HepG2 (cell line): ENCODE results near the gene NCKAP1. TPM values are rescaled to one million over a fixed set of nuclear protein-coding genes. Genes with fewer than 3 reads are reported as not detected.

Source experiments
- FIP1L1 ChIP-seq: fragments of 200-400 bp; formaldehyde crosslinking; IDR thresholded peaks from 2 replicates; pipeline ENCODE4 v1.6.1; 2018; ENCODE audit warnings: low read depth, mild to moderate bottlenecking, low read length, moderate library complexity, borderline replicate concordance; ENCODE audit not compliant: insufficient read depth
- MAF1 ChIP-seq: sonication (generic); formaldehyde crosslinking; IDR thresholded peaks from 2 replicates; pipeline ENCODE4 v1.5.0; 2020; ENCODE audit warnings: missing genetic modification reagents, borderline replicate concordance
- NAIF1 ChIP-seq: sonication (generic); formaldehyde crosslinking; IDR thresholded peaks from 2 replicates; pipeline ENCODE4 v1.5.0; 2020; ENCODE audit warnings: mild to moderate bottlenecking, missing genetic modification reagents, borderline replicate concordance
- NFE2 ChIP-seq: sonication (generic); formaldehyde crosslinking; IDR thresholded peaks from 2 replicates; pipeline ENCODE4 v1.4.0; 2020; ENCODE audit warnings: missing genetic modification reagents
- PCBP2 ChIP-seq: fragments of 200-400 bp; formaldehyde crosslinking; optimal IDR thresholded peaks from 2 replicates; pipeline ENCODE3; 2018; ENCODE audit warnings: low read length, low read depth; ENCODE audit not compliant: poor library complexity, severe bottlenecking
- ZBTB10 ChIP-seq: sonication (generic); formaldehyde crosslinking; IDR thresholded peaks from 2 replicates; pipeline ENCODE4 v1.4.0; 2020; ENCODE audit warnings: missing genetic modification reagents, borderline replicate concordance
- ZNF136 ChIP-seq: sonication (generic); formaldehyde crosslinking; IDR thresholded peaks from 2 replicates; pipeline ENCODE4 v1.8.1; 2022; ENCODE audit warnings: low read depth, mild to moderate bottlenecking, moderate library complexity, missing genetic modification reagents
- ZNF335 ChIP-seq: sonication (generic); formaldehyde crosslinking; IDR thresholded peaks from 2 replicates; pipeline ENCODE4 v1.4.0; 2020; ENCODE audit warnings: missing genetic modification reagents
- ZNF468 ChIP-seq: sonication (generic); formaldehyde crosslinking; IDR thresholded peaks from 2 replicates; pipeline ENCODE4 v1.8.0; 2022; ENCODE audit warnings: mild to moderate bottlenecking, moderate library complexity, missing genetic modification reagents
- ZNF781 ChIP-seq: sonication (generic); formaldehyde crosslinking; IDR thresholded peaks from 2 replicates; pipeline ENCODE4 v1.5.1; 2020; ENCODE audit warnings: borderline replicate concordance, mild to moderate bottlenecking, missing genetic modification reagents; ENCODE audit errors: not compliant biosample characterization
- polyA plus RNA-seq, 8 experiments: library from polyadenylated mRNA; depleted of rRNA in 3 of 8; stranded (reverse) in 7 of 8; unstranded in 1 of 8; fragments of >200 nt; fragmentation: Illumina TruSeq in 4 of 8; extraction: Trizol in 4 of 8; gene quantifications; 2 replicates each; pipeline versions ENCODE4 v1.2.1 to v1.2.3, GENCODE V29; 2011 to 2016; ENCODE audit warnings: low read depth in 4 of 8, missing spikeins in 1 of 8, mixed read lengths in 1 of 8; ENCODE audit not compliant: insufficient read depth in 1 of 8
- total RNA-seq, 5 experiments: library from RNA; depleted of rRNA; stranded (reverse); fragments of >200 nt; fragmentation: Illumina TruSeq; extraction: Trizol; gene quantifications; 2 replicates each; pipeline ENCODE4 v1.2.3, GENCODE V29; 2016; ENCODE audit warnings: low read depth in 1 of 5
- TF ChIP-seq, protein P1 (sequence below): sonication (generic); formaldehyde crosslinking; IDR thresholded peaks from 2 replicates; pipeline ENCODE4 v1.4.0; 2020; ENCODE audit warnings: missing genetic modification reagents
- TF ChIP-seq, protein P2 (sequence below): sonication (generic); formaldehyde crosslinking; IDR thresholded peaks from 2 replicates; pipeline ENCODE4 v1.5.1; 2020; ENCODE audit warnings: missing genetic modification reagents, mild to moderate bottlenecking, borderline replicate concordance
- TF ChIP-seq, protein P3 (sequence below): sonication (generic); formaldehyde crosslinking; IDR thresholded peaks from 2 replicates; pipeline ENCODE4 v1.4.0; 2020; ENCODE audit warnings: mild to moderate bottlenecking, low read depth, missing genetic modification reagents
- TF ChIP-seq, protein P4 (sequence below), 2 experiments: IDR thresholded peaks; 2 replicates each; pipeline ENCODE4 v1.6.1; 2011 to 2012; ENCODE audit warnings: low read length in 2 of 2, borderline replicate concordance in 1 of 2, low read depth in 1 of 2, mild to moderate bottlenecking in 1 of 2, moderate library complexity in 1 of 2

Gene NCKAP1
- total and polyA plus RNA-seq, 2 of the 13 experiments (the other 11 are each of a cell fraction or from before 2014, with no cell fraction given): 72.1 to 96.3 TPM

DNA sequence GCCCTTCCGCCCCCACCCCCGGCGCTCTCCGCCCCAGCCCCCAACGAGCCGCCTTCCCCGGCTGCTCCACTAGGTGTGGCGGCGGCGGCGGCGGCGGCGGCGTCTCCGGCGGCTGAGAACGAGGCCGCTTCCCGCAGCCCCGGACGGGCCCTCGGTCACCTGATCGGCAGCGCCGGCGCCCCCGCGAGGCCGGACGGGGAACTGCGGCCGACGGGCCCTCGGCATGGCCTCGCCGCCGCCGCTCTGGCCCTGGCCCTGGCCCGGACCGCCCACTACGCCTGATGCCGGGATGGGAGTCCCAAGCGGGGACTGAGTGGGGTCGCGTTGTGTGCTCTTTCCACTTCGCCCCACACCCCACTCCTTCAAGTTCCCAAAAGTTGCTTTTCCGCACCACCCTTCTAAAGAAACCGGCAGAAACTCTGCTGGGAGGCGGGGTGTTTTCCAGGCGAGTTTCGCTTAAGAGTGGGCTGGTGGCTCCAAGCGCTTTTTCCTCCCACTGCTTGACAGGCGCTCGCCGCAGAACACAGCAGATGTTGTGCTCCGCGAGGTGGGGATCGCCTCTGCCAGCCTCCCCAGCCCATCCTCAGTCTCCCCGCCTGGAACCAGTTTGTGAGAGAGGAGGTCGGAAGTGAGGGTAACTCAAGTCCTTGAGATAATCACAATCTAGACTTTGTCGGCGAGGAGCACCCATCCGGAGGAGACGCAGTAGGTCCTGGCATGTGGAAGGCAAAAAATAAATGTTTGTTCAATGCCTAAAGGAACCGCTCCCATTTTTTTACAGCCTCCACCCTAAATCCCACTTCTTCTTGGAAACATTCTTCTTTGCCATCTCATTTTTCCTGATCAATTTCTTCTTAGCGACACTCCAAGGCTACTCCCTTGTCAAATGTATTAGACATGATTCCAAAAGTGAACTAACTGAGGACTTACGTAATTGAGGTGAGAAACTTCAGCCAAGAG, at the start of gene NCKAP1 (continued):
- TF ChIP-seq ZNF136 (CRISPR knock-in tag) (no peak), ZNF335 (no peak), ZBTB10 (CRISPR knock-in tag) (peak; percentile 37; the same call in 1 of the 2 replicates), NFE2 (CRISPR knock-in tag) (no peak), ZNF468 (CRISPR knock-in tag) (no peak), NAIF1 (CRISPR knock-in tag) (no peak), FIP1L1 (no peak), PCBP2 (no peak), MAF1 (CRISPR knock-in tag) (no peak), ZNF781 (CRISPR knock-in tag) (peak; percentile 91)
- TF ChIP-seq, protein P1, sequence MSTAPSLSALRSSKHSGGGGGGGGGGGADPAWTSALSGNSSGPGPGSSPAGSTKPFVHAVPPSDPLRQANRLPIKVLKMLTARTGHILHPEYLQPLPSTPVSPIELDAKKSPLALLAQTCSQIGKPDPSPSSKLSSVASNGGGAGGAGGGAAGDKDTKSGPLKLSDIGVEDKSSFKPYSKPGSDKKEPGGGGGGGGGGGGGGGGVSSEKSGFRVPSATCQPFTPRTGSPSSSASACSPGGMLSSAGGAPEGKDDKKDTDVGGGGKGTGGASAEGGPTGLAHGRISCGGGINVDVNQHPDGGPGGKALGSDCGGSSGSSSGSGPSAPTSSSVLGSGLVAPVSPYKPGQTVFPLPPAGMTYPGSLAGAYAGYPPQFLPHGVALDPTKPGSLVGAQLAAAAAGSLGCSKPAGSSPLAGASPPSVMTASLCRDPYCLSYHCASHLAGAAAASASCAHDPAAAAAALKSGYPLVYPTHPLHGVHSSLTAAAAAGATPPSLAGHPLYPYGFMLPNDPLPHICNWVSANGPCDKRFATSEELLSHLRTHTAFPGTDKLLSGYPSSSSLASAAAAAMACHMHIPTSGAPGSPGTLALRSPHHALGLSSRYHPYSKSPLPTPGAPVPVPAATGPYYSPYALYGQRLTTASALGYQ (CRISPR knock-in tag): peak; percentile 44; the same call in 1 of the 2 replicates
- TF ChIP-seq, protein P2, sequence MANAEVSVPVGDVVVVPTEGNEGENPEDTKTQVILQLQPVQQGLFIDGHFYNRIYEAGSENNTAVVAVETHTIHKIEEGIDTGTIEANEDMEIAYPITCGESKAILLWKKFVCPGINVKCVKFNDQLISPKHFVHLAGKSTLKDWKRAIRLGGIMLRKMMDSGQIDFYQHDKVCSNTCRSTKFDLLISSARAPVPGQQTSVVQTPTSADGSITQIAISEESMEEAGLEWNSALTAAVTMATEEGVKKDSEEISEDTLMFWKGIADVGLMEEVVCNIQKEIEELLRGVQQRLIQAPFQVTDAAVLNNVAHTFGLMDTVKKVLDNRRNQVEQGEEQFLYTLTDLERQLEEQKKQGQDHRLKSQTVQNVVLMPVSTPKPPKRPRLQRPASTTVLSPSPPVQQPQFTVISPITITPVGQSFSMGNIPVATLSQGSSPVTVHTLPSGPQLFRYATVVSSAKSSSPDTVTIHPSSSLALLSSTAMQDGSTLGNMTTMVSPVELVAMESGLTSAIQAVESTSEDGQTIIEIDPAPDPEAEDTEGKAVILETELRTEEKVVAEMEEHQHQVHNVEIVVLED (CRISPR knock-in tag): 0 out of 2 replicates have a peak, but pooled peaks have one; percentile 14
- TF ChIP-seq, protein P3, sequence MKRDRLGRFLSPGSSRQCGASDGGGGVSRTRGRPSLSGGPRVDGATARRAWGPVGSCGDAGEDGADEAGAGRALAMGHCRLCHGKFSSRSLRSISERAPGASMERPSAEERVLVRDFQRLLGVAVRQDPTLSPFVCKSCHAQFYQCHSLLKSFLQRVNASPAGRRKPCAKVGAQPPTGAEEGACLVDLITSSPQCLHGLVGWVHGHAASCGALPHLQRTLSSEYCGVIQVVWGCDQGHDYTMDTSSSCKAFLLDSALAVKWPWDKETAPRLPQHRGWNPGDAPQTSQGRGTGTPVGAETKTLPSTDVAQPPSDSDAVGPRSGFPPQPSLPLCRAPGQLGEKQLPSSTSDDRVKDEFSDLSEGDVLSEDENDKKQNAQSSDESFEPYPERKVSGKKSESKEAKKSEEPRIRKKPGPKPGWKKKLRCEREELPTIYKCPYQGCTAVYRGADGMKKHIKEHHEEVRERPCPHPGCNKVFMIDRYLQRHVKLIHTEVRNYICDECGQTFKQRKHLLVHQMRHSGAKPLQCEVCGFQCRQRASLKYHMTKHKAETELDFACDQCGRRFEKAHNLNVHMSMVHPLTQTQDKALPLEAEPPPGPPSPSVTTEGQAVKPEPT (CRISPR knock-in tag): peak; percentile 39; the same call in 1 of the 2 replicates
- TF ChIP-seq, protein P4, sequence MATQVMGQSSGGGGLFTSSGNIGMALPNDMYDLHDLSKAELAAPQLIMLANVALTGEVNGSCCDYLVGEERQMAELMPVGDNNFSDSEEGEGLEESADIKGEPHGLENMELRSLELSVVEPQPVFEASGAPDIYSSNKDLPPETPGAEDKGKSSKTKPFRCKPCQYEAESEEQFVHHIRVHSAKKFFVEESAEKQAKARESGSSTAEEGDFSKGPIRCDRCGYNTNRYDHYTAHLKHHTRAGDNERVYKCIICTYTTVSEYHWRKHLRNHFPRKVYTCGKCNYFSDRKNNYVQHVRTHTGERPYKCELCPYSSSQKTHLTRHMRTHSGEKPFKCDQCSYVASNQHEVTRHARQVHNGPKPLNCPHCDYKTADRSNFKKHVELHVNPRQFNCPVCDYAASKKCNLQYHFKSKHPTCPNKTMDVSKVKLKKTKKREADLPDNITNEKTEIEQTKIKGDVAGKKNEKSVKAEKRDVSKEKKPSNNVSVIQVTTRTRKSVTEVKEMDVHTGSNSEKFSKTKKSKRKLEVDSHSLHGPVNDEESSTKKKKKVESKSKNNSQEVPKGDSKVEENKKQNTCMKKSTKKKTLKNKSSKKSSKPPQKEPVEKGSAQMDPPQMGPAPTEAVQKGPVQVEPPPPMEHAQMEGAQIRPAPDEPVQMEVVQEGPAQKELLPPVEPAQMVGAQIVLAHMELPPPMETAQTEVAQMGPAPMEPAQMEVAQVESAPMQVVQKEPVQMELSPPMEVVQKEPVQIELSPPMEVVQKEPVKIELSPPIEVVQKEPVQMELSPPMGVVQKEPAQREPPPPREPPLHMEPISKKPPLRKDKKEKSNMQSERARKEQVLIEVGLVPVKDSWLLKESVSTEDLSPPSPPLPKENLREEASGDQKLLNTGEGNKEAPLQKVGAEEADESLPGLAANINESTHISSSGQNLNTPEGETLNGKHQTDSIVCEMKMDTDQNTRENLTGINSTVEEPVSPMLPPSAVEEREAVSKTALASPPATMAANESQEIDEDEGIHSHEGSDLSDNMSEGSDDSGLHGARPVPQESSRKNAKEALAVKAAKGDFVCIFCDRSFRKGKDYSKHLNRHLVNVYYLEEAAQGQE (IDR thresholded peaks at IDR 0.05; ENCODE audit: borderline replicate concordance in 1 of 2, low read depth in 1 of 2, low read length in 2 of 2): no peak
